ACC112 (cell line): Measurements from ENCODE around the gene RAB7B.

ENCODE experiments used
- H2AFZ ChIP-seq: fragments of 200-600 bp; sonication (generic); one replicate; pipeline ENCODE4 v1.6.0; 2017; ENCODE audit warnings: antibody characterized with exemption, low read length; ENCODE audit not compliant: unreplicated experiment
- H3K27ac ChIP-seq: fragments of 200-600 bp; sonication (generic); 2 replicates; pipeline ENCODE4 v1.5.1; 2014; ENCODE audit warnings: low read depth, mild to moderate bottlenecking, antibody characterized with exemption, low read length, moderate library complexity
- H3K27me3 ChIP-seq: fragments of 200-600 bp; sonication (generic); 2 replicates; pipeline ENCODE4 v1.6.1; 2014; ENCODE audit warnings: mild to moderate bottlenecking, antibody characterized with exemption, low read length, moderate library complexity, mixed read lengths; ENCODE audit not compliant: insufficient read depth
- H3K36me3 ChIP-seq: fragments of 200-600 bp; sonication (generic); 2 replicates; pipeline ENCODE4 v1.6.1; 2016; ENCODE audit warnings: mild to moderate bottlenecking, antibody characterized with exemption, low read length, moderate library complexity, mixed read lengths; ENCODE audit not compliant: insufficient read depth
- H3K4me1 ChIP-seq: fragments of 200-600 bp; sonication (generic); one replicate; pipeline ENCODE4 v1.6.1; 2016; ENCODE audit warnings: low read length, mixed read lengths; ENCODE audit not compliant: insufficient read depth, unreplicated experiment, control insufficient read depth
- H3K4me3 ChIP-seq: fragments of 200-600 bp; sonication (generic); 2 replicates; pipeline ENCODE4 v1.5.1; 2014; ENCODE audit warnings: mild to moderate bottlenecking, low read depth, low read length
- H3K79me2 ChIP-seq: fragments of 200-600 bp; sonication (generic); one replicate; pipeline ENCODE4 v1.6.0; 2016; ENCODE audit warnings: low read length; ENCODE audit not compliant: control insufficient read depth, unreplicated experiment, insufficient read depth

The RAB7B gene

DNA sequence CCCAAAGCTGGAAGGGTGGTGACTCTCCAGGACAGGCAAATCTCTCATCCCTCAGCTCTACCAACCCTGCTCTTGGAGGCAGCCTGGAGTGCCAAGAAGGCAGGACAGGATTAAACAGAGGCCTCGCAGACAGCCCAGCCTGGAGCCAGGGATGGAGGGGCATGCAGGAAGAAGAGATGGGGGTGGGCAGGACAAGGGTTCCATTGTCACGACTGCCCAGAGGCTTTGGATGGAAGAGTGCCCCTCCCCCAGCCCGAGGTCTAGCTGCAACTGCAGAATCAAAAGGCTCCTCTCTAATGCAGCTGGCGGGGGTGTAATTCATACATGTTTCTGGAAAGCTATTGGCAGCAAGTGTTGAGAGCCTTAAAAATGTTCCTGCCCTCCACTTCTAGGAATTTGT is 8.8 kb downstream of the RAB7B start:
- no peak overlapping the region for H3K4me3 ChIP-seq
- no peaks in the 10 kb centered on the region for H3K79me2 ChIP-seq
- H3K4me1 ChIP-seq, result no peaks in the 10 kb centered on the region
- H2AFZ ChIP-seq, result no peak overlapping the region
- peaks cover 18% of the 10 kb centered on the region for H3K36me3 ChIP-seq
- H3K27ac ChIP-seq, result no peak overlapping the region
- H3K27me3 ChIP-seq, result no peaks in the 10 kb centered on the region

DNA sequence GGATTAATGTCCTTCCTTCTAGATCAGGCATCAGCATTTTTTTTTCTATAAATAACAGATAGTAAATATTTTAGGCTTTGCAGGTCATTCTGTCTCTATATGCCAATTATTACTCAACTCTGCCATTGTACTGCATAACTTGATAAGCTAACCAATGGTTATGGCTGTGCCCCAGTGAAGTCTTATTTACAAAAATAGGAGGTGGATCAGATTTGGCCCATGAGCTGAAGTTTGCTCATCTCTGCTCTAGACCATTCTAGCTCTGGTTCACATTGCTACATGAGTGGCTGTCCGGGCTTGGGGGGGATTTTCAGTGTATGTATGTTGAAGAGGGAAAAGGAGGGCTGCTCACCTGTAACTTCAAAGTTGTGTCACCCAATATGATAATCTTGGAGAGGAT is 10.1 kb downstream of the RAB7B start:
- Histone ChIP-seq H3K79me2 (no peaks in the 10 kb centered on the region), H3K36me3 (peaks cover 11% of the 10 kb centered on the region), H3K4me1 (no peaks in the 10 kb centered on the region), H3K4me3 (no peak overlapping the region), H3K27ac (no peak overlapping the region), H3K27me3 (no peaks in the 10 kb centered on the region), H2AFZ (no peak overlapping the region)

GRCh38 chr1:205992218-205992882 is 10.8 kb downstream of the RAB7B start:
- Histone ChIP-seq H2AFZ (no peak overlapping the region), H3K79me2 (no peaks in the 10 kb centered on the region), H3K36me3 (peaks cover 11% of the 10 kb centered on the region), H3K4me1 (no peaks in the 10 kb centered on the region), H3K27me3 (no peaks in the 10 kb centered on the region), H3K4me3 (no peak overlapping the region), H3K27ac (no peak overlapping the region)

DNA sequence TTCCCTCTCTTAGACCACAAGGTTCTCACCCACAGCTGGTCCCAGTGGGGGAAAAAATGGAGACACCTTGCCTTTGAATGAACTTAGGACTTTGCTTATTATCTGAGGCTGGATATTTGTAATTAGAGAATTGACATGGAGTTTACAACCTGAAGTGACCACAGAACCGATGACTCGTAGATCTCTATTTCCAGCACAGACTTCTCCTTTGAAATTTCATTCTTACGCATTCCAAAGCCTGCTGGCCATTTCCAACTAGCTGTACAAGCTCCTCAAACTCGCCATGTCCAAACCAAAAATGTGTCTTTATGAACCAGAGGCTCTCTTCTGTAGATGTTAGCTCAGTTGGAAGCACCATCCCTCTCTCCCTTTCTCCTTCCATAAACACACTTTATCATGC is 12.0 kb downstream of the RAB7B start:
- Histone ChIP-seq H3K4me3 (no peak overlapping the region), H3K4me1 (no peaks in the 10 kb centered on the region), H3K36me3 (peaks cover 11% of the 10 kb centered on the region), H3K27ac (no peak overlapping the region), H3K27me3 (no peaks in the 10 kb centered on the region), H3K79me2 (no peaks in the 10 kb centered on the region), H2AFZ (no peak overlapping the region)

GRCh38 chr1:205990226-205990625 is 13.0 kb downstream of the RAB7B start:
- H3K27ac ChIP-seq, result no peak overlapping the region
- H3K36me3 ChIP-seq, result peaks cover 11% of the 10 kb centered on the region
- H3K79me2 ChIP-seq, result no peaks in the 10 kb centered on the region
- H3K4me1 ChIP-seq, result no peaks in the 10 kb centered on the region
- no peaks in the 10 kb centered on the region for H3K27me3 ChIP-seq
- H3K4me3 ChIP-seq, result no peak overlapping the region
- no peak overlapping the region for H2AFZ ChIP-seq

DNA sequence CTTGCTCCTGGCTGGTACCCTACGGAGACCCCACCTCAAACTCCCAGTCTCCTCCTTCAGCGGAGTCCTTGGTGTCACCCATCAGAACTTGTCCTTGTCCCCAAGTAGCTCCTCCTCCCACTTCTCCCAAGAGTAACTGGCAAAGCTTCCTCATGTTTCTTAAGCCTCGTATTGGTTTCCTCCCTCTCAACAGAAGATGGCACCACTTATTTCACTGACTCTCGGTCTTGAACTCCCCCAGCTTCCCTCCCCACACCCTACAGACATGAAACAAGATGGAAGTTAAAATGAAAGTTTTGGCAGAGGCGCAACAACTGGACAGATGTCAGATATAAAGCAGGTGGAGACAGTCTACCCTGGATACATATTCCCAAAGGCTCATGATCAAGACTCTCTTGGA is 13.4 kb downstream of the RAB7B start:
- Histone ChIP-seq H2AFZ (no peak overlapping the region), H3K4me3 (no peak overlapping the region), H3K27ac (no peak overlapping the region), H3K27me3 (no peaks in the 10 kb centered on the region), H3K4me1 (no peaks in the 10 kb centered on the region), H3K79me2 (no peaks in the 10 kb centered on the region), H3K36me3 (peaks cover 11% of the 10 kb centered on the region)

DNA sequence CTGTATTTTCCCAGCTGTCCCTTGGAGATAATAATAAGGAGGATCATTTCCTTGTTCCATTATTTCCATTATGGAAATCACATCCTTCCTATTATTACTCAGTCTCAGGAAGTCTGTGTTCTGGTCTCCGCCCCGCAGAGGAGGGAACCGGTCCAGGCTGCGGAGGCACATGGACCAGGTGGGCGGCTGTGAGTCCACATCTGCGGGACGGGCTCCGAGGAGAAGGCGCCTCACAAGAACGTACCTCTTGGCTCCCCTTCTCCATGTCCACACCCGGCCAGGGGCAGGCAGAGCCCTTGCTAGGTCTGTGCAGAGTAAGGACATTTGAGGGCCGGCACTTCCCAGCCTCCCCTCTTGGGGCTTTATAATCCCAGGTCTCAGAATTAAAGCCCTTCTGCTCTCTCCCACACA is 14.6 kb downstream of the RAB7B start:
- no peak overlapping the region for H3K4me3 ChIP-seq
- H3K36me3 ChIP-seq, result peaks cover 11% of the 10 kb centered on the region
- H3K79me2 ChIP-seq, result no peaks in the 10 kb centered on the region
- no peak overlapping the region for H2AFZ ChIP-seq
- H3K27ac ChIP-seq, result no peak overlapping the region
- peaks cover 2% of the 10 kb centered on the region for H3K4me1 ChIP-seq
- H3K27me3 ChIP-seq, result no peaks in the 10 kb centered on the region

DNA sequence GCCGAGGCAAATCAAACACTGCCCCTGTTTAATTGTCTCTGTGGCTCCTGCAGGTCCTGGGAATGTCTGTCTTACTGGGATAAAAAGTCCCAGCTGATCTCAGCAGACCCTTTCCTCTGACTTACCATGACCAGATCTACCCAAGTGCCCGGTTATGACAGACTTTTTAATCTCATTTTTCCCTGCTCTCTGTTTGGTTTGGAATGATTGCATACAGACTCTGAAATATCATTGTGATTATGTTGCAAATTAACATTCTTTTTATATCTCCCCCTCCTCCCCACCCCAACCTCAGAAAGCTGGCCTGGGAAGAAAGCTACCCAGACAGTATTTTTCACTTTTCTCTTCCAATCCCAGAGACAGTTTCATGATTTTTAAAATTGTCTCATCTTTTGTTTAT is 16.3 kb downstream of the RAB7B start:
- Histone ChIP-seq H3K27me3 (no peaks in the 10 kb centered on the region), H3K36me3 (peaks cover 3% of the 10 kb centered on the region), H3K4me1 (peaks cover 2% of the 10 kb centered on the region), H2AFZ (no peak overlapping the region), H3K27ac (no peak overlapping the region), H3K4me3 (no peak overlapping the region), H3K79me2 (no peaks in the 10 kb centered on the region)

DNA sequence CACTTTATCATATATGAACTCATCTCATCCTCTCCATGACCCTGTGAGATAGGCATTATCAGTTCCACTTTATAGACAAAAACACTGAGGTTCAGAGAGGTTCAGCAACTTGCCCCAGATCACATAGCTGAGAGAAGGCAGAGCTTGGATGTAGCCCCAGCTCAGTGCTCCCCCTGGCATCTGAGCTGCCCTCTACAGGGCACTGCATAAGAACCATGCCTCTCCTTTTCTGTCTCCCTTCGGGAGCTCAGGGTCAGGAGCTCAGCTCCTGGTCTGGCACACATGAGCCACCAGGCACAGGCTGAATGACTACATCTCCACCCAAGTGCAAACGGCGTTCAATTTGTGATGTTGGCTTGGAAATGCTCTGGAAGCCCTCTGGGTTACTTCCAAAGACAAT is 16.9 kb downstream of the RAB7B start:
- Histone ChIP-seq H3K79me2 (no peaks in the 10 kb centered on the region), H3K27ac (no peak overlapping the region), H3K4me1 (peaks cover 2% of the 10 kb centered on the region), H2AFZ (no peak overlapping the region), H3K36me3 (0 out of 2 replicates have a peak, but pooled peaks cover 3% of the 10 kb centered on the region), H3K4me3 (no peak overlapping the region), H3K27me3 (no peaks in the 10 kb centered on the region)

GRCh38 chr1:205985330-205986005 is 17.7 kb downstream of the RAB7B start:
- 0 out of 2 replicates have a peak, but pooled peaks cover 3% of the 10 kb centered on the region for H3K36me3 ChIP-seq
- H3K4me3 ChIP-seq, result no peak overlapping the region
- H3K27me3 ChIP-seq, result no peaks in the 10 kb centered on the region
- H3K27ac ChIP-seq, result no peak overlapping the region
- H2AFZ ChIP-seq, result no peak overlapping the region
- H3K79me2 ChIP-seq, result no peaks in the 10 kb centered on the region
- peaks cover 2% of the 10 kb centered on the region for H3K4me1 ChIP-seq
